K562 (cell line): ENCODE data around the gene CNGB1. TPM values are rescaled to one million over a fixed set of nuclear protein-coding genes. Genes with fewer than 3 reads are reported as not detected.
A peak's percentile ranks its signal among the peaks of the same experiment; 100 is the strongest.
"Not testable (repeated sequence)": the region's sequence is repeated elsewhere in the genome, so short reads cannot be mapped to it uniquely, and the experiment has no call there.

ENCODE experiments used
- ATAC-seq: fragments of 200-7000 bp; cut with Tn5 transposase; 3 replicates; pipeline ENCODE4 v1.9.1; 2020; ENCODE audit warnings: moderate library complexity
- BruUV-seq: library from RNA; stranded (reverse); fragments of 400-500 nt; replicated peaks from 2 replicates; lab custom pipeline; 2021; lab: Mats Ljungman, UMichigan
- CTCF ChIA-PET: fragments of 300-600 bp; formaldehyde crosslinking; extraction: SDS; loops from one replicate; lab custom pipeline; 2021; ENCODE audit warnings: low intra/inter-chr PET ratio; lab: Yijun Ruan, JAX
- POLR2A ChIA-PET: fragments of 300-600, 350-650 bp; sonication (Branson Sonifier 250); formaldehyde crosslinking; extraction: SDS; loops from one replicate; lab custom pipeline; 2021; ENCODE audit warnings: antibody characterized with exemption, inconsistent platforms; lab: Yijun Ruan, JAX
- DNase-seq, 4 experiments: peaks; one replicate each; pipeline versions ENCODE4 v3.0.0 to v3.0.0-alpha.2; 2011 to 2018; ENCODE audit warnings: low spot score in 3 of 4, mixed read lengths in 3 of 4; ENCODE audit errors: extremely low read depth in 1 of 4
- FAIRE-seq: peaks from 2 replicates; lab custom pipeline; 2011; peaks lifted over from hg19 to GRCh38; lab: Jason Lieb, UNC
- H2AFZ ChIP-seq: 2 replicates; pipeline ENCODE4 v1.6.0; 2011; ENCODE audit warnings: low read depth, low read length, control low read depth, inconsistent platforms
- H3K27ac ChIP-seq: fragments of 200-600 bp; 3 replicates; pipeline ENCODE4 v1.8.0; 2011; ENCODE audit warnings: low read depth, mild to moderate bottlenecking, control low read depth, inconsistent platforms, low read length, moderate library complexity, mixed read lengths; ENCODE audit errors: extremely low read depth
- H3K27me3 ChIP-seq, 2 experiments: fragments of 300-600 bp in 1 of 2; 2 replicates in 1 of 2; 3 replicates in 1 of 2; pipeline versions ENCODE4 v1.6.0 to v1.8.0; 2011; ENCODE audit warnings: inconsistent platforms in 2 of 2, low read length in 2 of 2, mild to moderate bottlenecking in 1 of 2, mixed read lengths in 1 of 2, moderate library complexity in 1 of 2; ENCODE audit not compliant: control insufficient read depth in 2 of 2, insufficient read depth in 2 of 2
- H3K36me3 ChIP-seq: fragments of 300-600 bp; 3 replicates; pipeline ENCODE4 v1.8.0; 2011; ENCODE audit warnings: mild to moderate bottlenecking, low read length, inconsistent platforms; ENCODE audit not compliant: control insufficient read depth, insufficient read depth
- H3K4me1 ChIP-seq, 2 experiments: fragments of 200-600 bp in 1 of 2; replicated peaks in 1 of 2; 2 replicates in 1 of 2; 3 replicates in 1 of 2; pipeline versions ENCODE4 v1.5.1 to v1.8.0; 2011; ENCODE audit warnings: inconsistent platforms in 2 of 2, low read length in 2 of 2, mild to moderate bottlenecking in 1 of 2, mixed read lengths in 1 of 2, moderate library complexity in 1 of 2; ENCODE audit not compliant: control insufficient read depth in 2 of 2, insufficient read depth in 2 of 2
- H3K4me2 ChIP-seq: 2 replicates; pipeline ENCODE4 v1.6.1; 2011; ENCODE audit warnings: low read length, control low read depth, inconsistent platforms, mixed read lengths; ENCODE audit not compliant: insufficient read depth
- H3K4me3 ChIP-seq: fragments of 200-600 bp; sonication (generic), shearing (Covaris generic); 2 replicates; pipeline ENCODE4 v1.5.1; 2016; ENCODE audit warnings: control low read depth, inconsistent platforms
- H3K79me2 ChIP-seq: fragments of 200-600 bp; 3 replicates; pipeline ENCODE4 v1.8.0; 2011; ENCODE audit warnings: low read length, inconsistent platforms; ENCODE audit not compliant: control insufficient read depth, insufficient read depth
- H3K9ac ChIP-seq, 2 experiments: 2 replicates each; pipeline versions ENCODE4 v1.6.0 to v1.6.1; 2011; ENCODE audit warnings: low read depth in 2 of 2, low read length in 2 of 2, control low read depth in 1 of 2, inconsistent platforms in 1 of 2, mild to moderate bottlenecking in 1 of 2, mixed read lengths in 1 of 2; ENCODE audit not compliant: insufficient read depth in 1 of 2
- H3K9me1 ChIP-seq: one replicate; pipeline ENCODE4 v1.6.0; 2011; ENCODE audit warnings: inconsistent platforms, mild to moderate bottlenecking, low read length, moderate library complexity; ENCODE audit not compliant: control insufficient read depth, insufficient read depth
- H3K9me3 ChIP-seq: replicated peaks from 2 replicates; pipeline ENCODE4 v1.5.1; 2011; ENCODE audit warnings: low read depth, low read length, inconsistent platforms; ENCODE audit not compliant: control insufficient read depth, insufficient read depth
- H4K20me1 ChIP-seq: replicated peaks from 2 replicates; pipeline ENCODE4 v1.6.1; 2011; ENCODE audit warnings: low read length, inconsistent platforms, mixed read lengths; ENCODE audit not compliant: control insufficient read depth, insufficient read depth
- ADNP ChIP-seq: fragments of 200-800 bp; sonication (Bioruptor generic); IDR thresholded peaks from 2 replicates; pipeline ENCODE4 v1.6.1; 2016; ENCODE audit warnings: missing genetic modification characterization, missing compliant biosample characterization
- BCOR ChIP-seq: fragments of 450-650 bp; IDR thresholded peaks from 2 replicates; pipeline ENCODE4 v1.6.1; 2016
- ESRRA ChIP-seq: fragments of 450-650 bp; IDR thresholded peaks from 2 replicates; pipeline ENCODE4 v1.6.1; 2014; ENCODE audit warnings: low read depth, mild to moderate bottlenecking, moderate library complexity, borderline replicate concordance
- KDM1A ChIP-seq, 2 experiments: fragments of 450-650 bp; IDR thresholded peaks; 2 replicates each; pipeline ENCODE4 v1.6.1; 2016; ENCODE audit warnings: mild to moderate bottlenecking in 2 of 2
- RBM25 ChIP-seq: fragments of 200-400 bp; formaldehyde crosslinking; IDR thresholded peaks from 2 replicates; pipeline ENCODE4 v1.6.1; 2018; ENCODE audit warnings: low read length, low read depth, moderate library complexity; ENCODE audit not compliant: severe bottlenecking
- YY1 ChIP-seq, 3 experiments: IDR thresholded peaks; 2 replicates each; pipeline ENCODE4 v1.6.1; 2011; ENCODE audit warnings: low read length in 2 of 3, mild to moderate bottlenecking in 2 of 3, moderate library complexity in 2 of 3, borderline replicate concordance in 1 of 3, control low read depth in 1 of 3, low read depth in 1 of 3; ENCODE audit not compliant: insufficient read depth in 3 of 3, insufficient replicate concordance in 2 of 3, control insufficient read depth in 1 of 3, insufficient read length in 1 of 3; ENCODE audit errors: extremely low read depth in 1 of 3
- ZBTB5 ChIP-seq: fragments of 450-650 bp; IDR thresholded peaks from 2 replicates; pipeline ENCODE4 v1.6.1; 2017; ENCODE audit warnings: antibody characterized with exemption
- ZNF121 ChIP-seq: sonication (generic); formaldehyde crosslinking; conservative IDR thresholded peaks from 2 replicates; pipeline ENCODE4 v1.8.0; 2022; ENCODE audit warnings: missing genetic modification reagents
- ZNF75A ChIP-seq: fragments of 450-650 bp; formaldehyde crosslinking; IDR thresholded peaks from 2 replicates; pipeline ENCODE4 v1.4.0; 2020; ENCODE audit warnings: mild to moderate bottlenecking
- WGBS: fragments of 100-300 bp; shearing (Covaris generic); methylation state at CpG from one replicate; pipeline ENCODE4 v1.1.6; 2016; ENCODE audit warnings: low coverage, mixed read lengths; ENCODE audit not compliant: insufficient coverage; ENCODE audit errors: missing lambda C conversion rate; 5-methylcytosine and 5-hydroxymethylcytosine counted together
- in situ Hi-C: fragments of 300-500 bp; cut with MboI; formaldehyde crosslinking; loops from 4 replicates; pipeline ENCODE4 v1.15.0; 2018; ENCODE audit warnings: inconsistent platforms, mixed read lengths
- intact Hi-C: fragments of 100-400 bp; cut with micrococcal nuclease; formaldehyde crosslinking; loops from 2 replicates; pipeline ENCODE4 v1.14.2; 2022
- polyA plus RNA-seq, 8 experiments: library from polyadenylated mRNA; depleted of rRNA in 4 of 8; stranded (reverse) in 5 of 8; unstranded in 3 of 8; fragments of >200 nt; fragmentation: Nextera tagmentation in 2 of 8; fragmentation: Illumina TruSeq in 1 of 8; extraction: Ambion mirVana in 2 of 8; extraction: Trizol in 1 of 8; gene quantifications; 2 replicates each; pipeline versions ENCODE4 v1.2.1 to v1.2.3, GENCODE V29; 2011 to 2014; ENCODE audit warnings: inconsistent platforms in 1 of 8, missing spikeins in 1 of 8
- total RNA-seq, 7 experiments: library from RNA; depleted of rRNA in 6 of 7; stranded (reverse); fragments of >200 nt in 6 of 7; fragmentation: Illumina TruSeq in 2 of 7; extraction: Trizol in 2 of 7; gene quantifications; 2 replicates each; pipeline versions ENCODE4 v1.2.1 to v1.2.3, GENCODE V29; 2011 to 2021; ENCODE audit warnings: low replicate concordance in 1 of 7

Gene CNGB1
- total and polyA plus RNA-seq, 9 of the 15 experiments (the other 6 are each of a cell fraction or from before 2014, with no cell fraction given) = not detected

GRCh38 chr16:57944970-57945739 lies 25.8 kb downstream of the CNGB1 start:
- 15% methylated on average over 9 of the region's 9 CpGs for WGBS
- Histone ChIP-seq H3K79me2 (no peaks in the 10 kb centered on the region), H3K4me1 (no peaks in the 10 kb centered on the region; a peak in 1 of 5 replicates), H3K27ac (no peak overlapping the region), H3K4me3 (no peak overlapping the region), H4K20me1 (peaks cover 8% of the 10 kb centered on the region), H3K9me3 (no peaks in the 10 kb centered on the region), H3K4me2 (no peak overlapping the region), H3K9me1 (no peaks in the 10 kb centered on the region), H2AFZ (no peak overlapping the region), H3K36me3 (no peaks in the 10 kb centered on the region), H3K9ac (no peak overlapping the region), H3K27me3 (peaks cover 5 to 36% of the 10 kb centered on the region in 2 experiments; a peak in 3 of 5 replicates)
- no TSS peak for BruUV-seq
- POLR2A ChIA-PET = interaction anchor here (0.6 to 0.7 kb wide), 2 partner anchors 18 to 160 kb away, joined by 3 read pairs; no protein-coding TSS in a partner anchor
- FAIRE-seq = no peak
- ATAC-seq = peak; percentile 58
- TF ChIP-seq KDM1A (IDR thresholded peaks at IDR 0.05) (0 out of 4 replicates have a peak, but pooled peaks of 1 of the 2 experiments have one; percentile 37), ZNF75A (CRISPR knock-in tag) (no peak), BCOR (peak; percentile 65; the same call in 1 of the 2 replicates), YY1 (IDR thresholded peaks at IDR 0.05; ENCODE audit: borderline replicate concordance in 1 of 3, control insufficient read depth in 1 of 3, extremely low read depth in 1 of 3, insufficient read depth in 3 of 3, insufficient read length in 1 of 3, insufficient replicate concordance in 2 of 3, low read depth in 1 of 3, low read length in 2 of 3) (no peak), ZBTB5 (no peak), RBM25 (peak; percentile 59), ADNP (peak; percentile 60; the same call in 1 of the 2 replicates), ZNF121 (CRISPR knock-in tag) (peak; percentile 100), ESRRA (0 out of 2 replicates have a peak, but pooled peaks have one; percentile 31)
- CTCF ChIA-PET = no interaction called here
- in situ Hi-C loops = no loop called here
- intact Hi-C loops = loop anchor here (5.0 kb wide), 1 partner anchor 57 kb away; the partner anchor contains the start of genes USB1 and ZNF319
- peak in 1 of 4 experiments; percentile 9 for DNase-seq

- H3K4me2 ChIP-seq, ATAC-seq, H3K36me3 ChIP-seq, DNase-seq, H3K9me1 ChIP-seq, in situ Hi-C loops, intact Hi-C loops, H2AFZ ChIP-seq, BruUV-seq, H3K9me3 ChIP-seq, H3K4me1 ChIP-seq, CTCF ChIA-PET, H3K79me2 ChIP-seq, H3K9ac ChIP-seq, FAIRE-seq, H3K27ac ChIP-seq, H3K4me3 ChIP-seq: not testable (repeated sequence)
- Histone ChIP-seq H4K20me1 (peaks cover 12% of the 10 kb centered on the region), H3K27me3 (peaks cover 16 to 54% of the 10 kb centered on the region in 2 experiments)
- 11% methylated on average over 8 of the region's 8 CpGs for WGBS
- POLR2A ChIA-PET = interaction anchor here (1.0 kb wide), 1 partner anchor 12 kb away, joined by 3 read pairs; no protein-coding TSS in a partner anchor
Observed at GRCh38 chr16:57943381-57943780, 27.5 kb downstream of the CNGB1 start.
